Fibroblast of lung (primary cell): ENCODE results near the gene MYPOP. TPM values are rescaled to one million over a fixed set of nuclear protein-coding genes. Genes with fewer than 3 reads are reported as not detected.

Experiments
- DNase-seq, 2 donors: peaks; one replicate each; pipeline versions ENCODE4 v3.0.0 to v3.0.0-alpha.2; 2010; ENCODE audit warnings: low read depth in 2 of 2
- H2AFZ ChIP-seq: 2 replicates; pipeline ENCODE4 v1.5.1; 2012; ENCODE audit warnings: low read length, control low read depth, inconsistent platforms
- H3K27ac ChIP-seq: 2 replicates; pipeline ENCODE4 v1.5.1; 2011; ENCODE audit warnings: low read length, control low read depth; ENCODE audit not compliant: insufficient read depth
- H3K27me3 ChIP-seq: 2 replicates; pipeline ENCODE4 v1.5.1; 2011; ENCODE audit warnings: mild to moderate bottlenecking, low read length; ENCODE audit not compliant: control insufficient read depth, insufficient read depth
- H3K36me3 ChIP-seq: 2 replicates; pipeline ENCODE4 v1.5.1; 2011; ENCODE audit warnings: low read length; ENCODE audit not compliant: control insufficient read depth, insufficient read depth
- H3K4me1 ChIP-seq: 2 replicates; pipeline ENCODE4 v1.5.1; 2011; ENCODE audit warnings: low read length; ENCODE audit not compliant: control insufficient read depth, insufficient read depth; ENCODE audit errors: extremely low read depth
- H3K4me2 ChIP-seq: 2 replicates; pipeline ENCODE4 v1.5.1; 2011; ENCODE audit warnings: low read length, control low read depth; ENCODE audit not compliant: insufficient read depth; ENCODE audit errors: extremely low read depth
- H3K4me3 ChIP-seq, 4 experiments: fragments of 200-600 bp in 1 of 4; sonication (generic) in 1 of 4; replicated peaks in 1 of 4; 2 replicates each; pipeline ENCODE4 v1.5.1; 2011 to 2016; ENCODE audit warnings: low read length in 4 of 4, low read depth in 3 of 4, mild to moderate bottlenecking in 3 of 4, control low read depth in 2 of 4, inconsistent platforms in 1 of 4, mixed read lengths in 1 of 4; ENCODE audit not compliant: insufficient read depth in 1 of 4; ENCODE audit errors: control extremely low read depth in 1 of 4
- H3K79me2 ChIP-seq: 2 replicates; pipeline ENCODE4 v1.5.1; 2012; ENCODE audit warnings: mild to moderate bottlenecking, low read length, inconsistent platforms; ENCODE audit not compliant: control insufficient read depth, insufficient read depth
- H3K9ac ChIP-seq: 2 replicates; pipeline ENCODE4 v1.5.1; 2011; ENCODE audit warnings: mild to moderate bottlenecking, low read length, control low read depth; ENCODE audit not compliant: insufficient read depth
- H3K9me3 ChIP-seq: 2 replicates; pipeline ENCODE4 v1.5.1; 2012; ENCODE audit warnings: low read depth, low read length; ENCODE audit not compliant: control insufficient read depth, insufficient read depth
- H4K20me1 ChIP-seq: 2 replicates; pipeline ENCODE4 v1.5.1; 2011; ENCODE audit warnings: low read length; ENCODE audit not compliant: control insufficient read depth, insufficient read depth; ENCODE audit errors: extremely low read depth
- EZH2 ChIP-seq: IDR thresholded peaks from 2 replicates; pipeline ENCODE4 v1.5.1; 2012; ENCODE audit warnings: low read length, control low read depth, mild to moderate bottlenecking; ENCODE audit errors: missing control alignments
- polyA plus RNA-seq, 2 donors: library from polyadenylated mRNA; depleted of rRNA in 1 of 2; stranded (reverse) in 1 of 2; unstranded in 1 of 2; fragments of >200 nt; gene quantifications; 2 replicates each; pipeline ENCODE4 v1.2.1, GENCODE V29; 2011 to 2012; ENCODE audit warnings: missing spikeins in 1 of 2
- total RNA-seq: library from RNA; depleted of rRNA; stranded (reverse); fragments of >200 nt; gene quantifications from 2 replicates; pipeline ENCODE4 v1.2.1, GENCODE V29; 2014
- TF ChIP-seq, protein P1 (sequence below), 2 donors: IDR thresholded peaks in 1 of 2; conservative IDR thresholded peaks in 1 of 2; 1 replicate in 1 of 2; 2 replicates in 1 of 2; pipeline ENCODE4 v1.5.1; 2011 to 2012; ENCODE audit warnings: low read length in 2 of 2, control low read depth in 1 of 2, inconsistent platforms in 1 of 2, low read depth in 1 of 2, mild to moderate bottlenecking in 1 of 2

Gene MYPOP
- total and polyA plus RNA-seq, 2 donors (not counting 1 experiment from before 2014, with no cell fraction given): 0.81 to 1.3 TPM

DNA sequence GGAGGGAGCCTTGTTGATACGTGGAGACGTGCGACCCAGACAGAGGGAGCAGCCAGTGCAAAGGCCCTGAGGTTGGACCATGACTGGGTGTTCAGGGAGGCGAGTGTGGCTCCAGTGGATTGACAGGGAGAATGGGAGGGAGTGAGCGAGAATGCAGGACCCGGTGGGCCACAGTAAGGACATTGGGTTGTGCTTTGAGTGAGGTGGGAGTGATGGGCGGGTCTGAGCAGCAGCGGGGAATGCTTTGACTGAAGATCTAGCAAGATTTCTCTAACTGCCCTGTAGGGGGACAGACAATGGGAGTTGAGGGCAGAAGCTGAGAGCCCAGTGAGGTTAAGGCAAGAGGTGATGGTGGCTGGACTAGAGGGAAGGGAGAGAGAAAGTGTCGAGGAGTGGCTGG, 19.9 kb upstream of the MYPOP start:
- no peak for TF ChIP-seq EZH2
- TF ChIP-seq, protein P1, sequence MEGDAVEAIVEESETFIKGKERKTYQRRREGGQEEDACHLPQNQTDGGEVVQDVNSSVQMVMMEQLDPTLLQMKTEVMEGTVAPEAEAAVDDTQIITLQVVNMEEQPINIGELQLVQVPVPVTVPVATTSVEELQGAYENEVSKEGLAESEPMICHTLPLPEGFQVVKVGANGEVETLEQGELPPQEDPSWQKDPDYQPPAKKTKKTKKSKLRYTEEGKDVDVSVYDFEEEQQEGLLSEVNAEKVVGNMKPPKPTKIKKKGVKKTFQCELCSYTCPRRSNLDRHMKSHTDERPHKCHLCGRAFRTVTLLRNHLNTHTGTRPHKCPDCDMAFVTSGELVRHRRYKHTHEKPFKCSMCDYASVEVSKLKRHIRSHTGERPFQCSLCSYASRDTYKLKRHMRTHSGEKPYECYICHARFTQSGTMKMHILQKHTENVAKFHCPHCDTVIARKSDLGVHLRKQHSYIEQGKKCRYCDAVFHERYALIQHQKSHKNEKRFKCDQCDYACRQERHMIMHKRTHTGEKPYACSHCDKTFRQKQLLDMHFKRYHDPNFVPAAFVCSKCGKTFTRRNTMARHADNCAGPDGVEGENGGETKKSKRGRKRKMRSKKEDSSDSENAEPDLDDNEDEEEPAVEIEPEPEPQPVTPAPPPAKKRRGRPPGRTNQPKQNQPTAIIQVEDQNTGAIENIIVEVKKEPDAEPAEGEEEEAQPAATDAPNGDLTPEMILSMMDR (conservative IDR thresholded peaks at IDR 0.05 in 1 of 2, IDR thresholded peaks at IDR 0.05 in 1 of 2; ENCODE audit: low read depth in 1 of 2, low read length in 2 of 2): no peak
- H3K9ac ChIP-seq: no peak overlapping the region
- no peaks in the 10 kb centered on the region for H3K9me3 ChIP-seq
- DNase-seq: no peak
- no peaks in the 10 kb centered on the region for H3K4me1 ChIP-seq
- no peaks in the 10 kb centered on the region for H4K20me1 ChIP-seq
- peaks cover 5% of the 10 kb centered on the region for H3K27me3 ChIP-seq
- H3K36me3 ChIP-seq: no peaks in the 10 kb centered on the region
- H3K4me3 ChIP-seq: no peak overlapping the region
- no peak overlapping the region for H2AFZ ChIP-seq
- H3K4me2 ChIP-seq: no peak overlapping the region
- H3K27ac ChIP-seq: no peak overlapping the region
- no peaks in the 10 kb centered on the region for H3K79me2 ChIP-seq

DNA sequence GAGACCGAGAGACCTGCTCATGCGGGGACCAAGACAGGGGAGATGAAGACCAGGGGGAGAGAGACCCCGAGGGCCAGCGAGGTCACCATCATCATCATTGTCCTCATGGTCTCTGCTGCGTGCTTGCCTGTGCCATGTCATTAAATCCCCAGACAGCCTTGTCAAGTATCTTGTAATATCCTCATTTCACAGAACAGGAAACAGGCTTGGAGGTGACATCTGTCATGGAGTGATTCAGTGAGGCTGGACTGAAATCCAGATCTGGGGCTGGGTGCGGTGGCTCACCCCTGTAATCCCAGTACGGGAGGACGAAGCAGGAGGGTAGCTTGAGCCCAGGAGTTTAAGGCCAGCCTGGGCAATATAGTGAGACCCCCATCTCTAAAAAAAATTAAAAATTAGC, 18.0 kb upstream of the MYPOP start:
- H3K4me2 ChIP-seq: no peak overlapping the region
- H3K27me3 ChIP-seq: peaks cover 5% of the 10 kb centered on the region
- no peak for DNase-seq
- H3K36me3 ChIP-seq: no peaks in the 10 kb centered on the region
- no peaks in the 10 kb centered on the region for H4K20me1 ChIP-seq
- H3K9ac ChIP-seq: no peak overlapping the region
- H2AFZ ChIP-seq: no peak overlapping the region
- no peaks in the 10 kb centered on the region for H3K79me2 ChIP-seq
- no peak overlapping the region for H3K4me3 ChIP-seq
- no peaks in the 10 kb centered on the region for H3K4me1 ChIP-seq
- H3K27ac ChIP-seq: no peak overlapping the region
- H3K9me3 ChIP-seq: no peaks in the 10 kb centered on the region
- TF ChIP-seq, protein P1 (conservative IDR thresholded peaks at IDR 0.05 in 1 of 2, IDR thresholded peaks at IDR 0.05 in 1 of 2; ENCODE audit: low read depth in 1 of 2, low read length in 2 of 2): no peak
- no peak for TF ChIP-seq EZH2

DNA sequence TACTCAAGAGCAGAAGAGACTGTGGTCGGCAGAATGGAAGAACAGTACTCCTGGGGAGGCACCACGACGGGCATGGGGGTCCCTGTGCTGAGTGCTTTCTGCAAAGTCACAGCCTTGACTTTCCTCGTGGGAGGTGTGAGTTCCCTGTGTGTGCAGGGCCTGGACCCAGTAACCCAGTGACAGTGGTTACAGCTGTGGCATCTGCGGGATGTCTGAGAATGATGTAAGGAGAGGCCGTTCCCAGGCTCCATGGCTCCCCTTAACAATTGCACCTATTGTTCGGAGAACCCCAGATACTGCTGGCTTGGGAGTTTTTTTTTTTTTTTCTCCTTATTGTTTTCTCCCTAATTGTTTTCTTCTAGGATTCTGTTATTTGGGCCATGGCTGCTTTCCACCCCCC, 17.3 kb upstream of the MYPOP start:
- peaks cover 5% of the 10 kb centered on the region for H3K27me3 ChIP-seq
- H3K79me2 ChIP-seq: no peaks in the 10 kb centered on the region
- no peak for DNase-seq
- H3K4me3 ChIP-seq: no peak overlapping the region
- no peaks in the 10 kb centered on the region for H4K20me1 ChIP-seq
- no peak overlapping the region for H3K4me2 ChIP-seq
- no peak overlapping the region for H2AFZ ChIP-seq
- no peak overlapping the region for H3K9ac ChIP-seq
- no peak overlapping the region for H3K27ac ChIP-seq
- TF ChIP-seq, protein P1 (conservative IDR thresholded peaks at IDR 0.05 in 1 of 2, IDR thresholded peaks at IDR 0.05 in 1 of 2; ENCODE audit: low read depth in 1 of 2, low read length in 2 of 2): no peak
- TF ChIP-seq EZH2: no peak
- H3K36me3 ChIP-seq: no peaks in the 10 kb centered on the region
- H3K9me3 ChIP-seq: no peaks in the 10 kb centered on the region
- H3K4me1 ChIP-seq: no peaks in the 10 kb centered on the region
